ENCODE measurements around the gene CEP170.
"Not testable (repeated sequence)": the region's sequence is repeated elsewhere in the genome, so short reads cannot be mapped to it uniquely, and the experiment has no call there.

Gene CEP170

DNA sequence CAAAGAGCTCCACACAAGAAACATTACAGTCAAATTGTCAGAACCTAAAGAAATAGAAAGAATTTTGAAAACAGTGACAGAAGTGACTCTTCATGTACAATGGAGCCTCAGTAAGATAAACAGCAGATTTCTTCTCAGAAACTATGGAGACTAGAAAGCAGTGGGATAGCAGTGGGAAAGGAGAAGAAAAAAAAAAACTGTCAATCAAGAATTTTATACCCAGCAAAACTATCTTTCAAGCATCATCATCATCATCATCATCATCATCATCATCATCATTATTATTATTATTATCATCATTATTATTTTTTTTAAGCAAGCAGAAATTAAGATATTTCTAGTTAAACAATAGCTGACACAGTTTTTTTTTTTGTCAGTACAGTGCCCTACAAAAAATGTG is 24.2 kb downstream of the CEP170 start:
- no peak for FAIRE-seq

DNA sequence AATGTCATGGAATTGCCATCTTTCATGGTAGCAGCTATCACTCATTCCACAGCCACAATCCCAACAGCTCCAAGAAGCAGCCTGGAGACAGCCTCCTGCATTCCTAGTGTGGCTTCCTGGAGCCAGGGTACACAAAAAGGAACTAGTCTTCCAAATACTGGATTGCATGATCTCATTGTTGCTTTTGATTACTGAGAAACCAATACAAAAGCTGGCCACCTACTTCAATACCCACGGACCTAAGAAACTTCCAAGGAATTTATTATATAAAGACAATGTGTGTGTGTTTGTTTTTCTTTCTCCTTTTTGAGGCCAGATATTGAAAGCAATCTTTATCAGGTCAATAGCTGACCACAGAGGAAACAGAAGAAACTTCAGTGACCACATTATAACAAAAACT is 25.6 kb downstream of the CEP170 start:
- FAIRE-seq, result no peak

DNA sequence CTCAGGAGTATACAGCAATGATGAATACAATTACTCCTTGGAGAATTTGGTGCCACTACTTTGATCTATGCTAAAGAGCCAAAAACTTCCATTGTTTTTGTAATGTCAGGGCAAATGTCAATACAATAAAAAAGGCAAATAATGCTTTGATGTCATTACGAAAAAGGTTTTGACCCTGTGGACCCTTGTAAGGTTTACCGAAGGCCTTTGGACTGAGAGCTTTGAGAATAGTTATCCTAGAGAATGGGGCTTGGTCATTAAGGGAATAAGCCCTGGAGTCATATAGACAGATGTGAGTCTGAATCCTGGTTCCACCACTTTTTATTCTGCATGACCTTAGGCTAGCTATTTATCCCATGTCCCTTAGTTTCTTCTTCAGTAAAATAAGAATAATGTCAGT is 27.5 kb downstream of the CEP170 start:
- FAIRE-seq, result no peak

DNA sequence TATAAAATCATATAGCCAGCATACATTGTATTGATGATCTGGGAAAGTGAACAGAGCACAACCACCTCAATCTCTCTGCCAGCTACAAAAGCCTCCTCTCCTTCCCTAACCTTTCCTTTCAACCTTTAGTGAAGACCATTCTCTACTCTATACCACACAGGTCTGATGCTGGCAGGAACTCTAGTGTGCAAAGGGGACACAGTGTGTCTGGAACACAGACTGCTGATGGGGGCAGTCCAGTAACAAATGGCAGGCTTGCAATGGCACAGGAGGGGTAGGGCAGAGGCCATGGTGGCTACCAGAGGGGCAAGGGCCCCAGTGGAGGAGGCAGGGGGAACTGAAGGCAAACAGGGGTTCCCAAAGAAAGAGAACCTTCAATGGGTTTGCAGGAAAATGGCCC is 37.0 kb downstream of the CEP170 start:
- FAIRE-seq, result no peak

DNA sequence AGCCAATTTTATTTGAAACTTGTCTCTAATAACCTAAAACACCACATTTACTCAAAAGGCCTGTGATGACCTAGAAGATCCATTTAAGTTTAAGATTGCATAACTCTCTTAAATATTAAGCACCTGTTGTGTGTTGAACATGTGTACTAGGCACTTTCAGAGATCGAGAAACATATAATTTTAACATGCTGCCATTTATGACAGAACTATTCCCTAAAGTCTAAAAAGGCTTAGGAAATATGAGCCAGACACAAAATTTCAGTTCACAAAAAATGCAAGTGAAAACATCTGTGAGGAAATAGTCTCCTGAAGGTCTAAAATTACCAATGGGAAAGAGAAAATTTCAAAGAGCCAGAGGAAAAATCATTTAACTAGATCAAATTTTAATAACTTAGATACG is 37.7 kb downstream of the CEP170 start:
- no peak for FAIRE-seq

DNA sequence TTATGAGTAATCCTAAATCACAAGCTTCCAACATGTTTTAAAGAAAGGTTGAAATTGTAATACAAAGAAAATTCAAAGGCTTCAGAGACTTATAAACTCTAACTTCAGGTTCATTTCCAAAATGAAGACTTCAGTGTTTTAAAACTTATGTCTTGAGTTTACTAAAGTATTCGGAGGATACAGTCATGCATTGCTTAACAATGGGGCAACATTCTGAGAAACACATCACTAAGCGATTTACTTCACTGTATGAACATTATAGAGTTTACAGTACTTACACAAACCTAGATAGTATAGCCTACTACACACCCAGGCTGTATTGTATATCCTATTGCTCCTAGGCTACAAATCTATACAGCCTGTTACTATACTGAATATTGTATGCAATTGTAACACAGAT is 38.3 kb downstream of the CEP170 start:
- no peak for FAIRE-seq

DNA sequence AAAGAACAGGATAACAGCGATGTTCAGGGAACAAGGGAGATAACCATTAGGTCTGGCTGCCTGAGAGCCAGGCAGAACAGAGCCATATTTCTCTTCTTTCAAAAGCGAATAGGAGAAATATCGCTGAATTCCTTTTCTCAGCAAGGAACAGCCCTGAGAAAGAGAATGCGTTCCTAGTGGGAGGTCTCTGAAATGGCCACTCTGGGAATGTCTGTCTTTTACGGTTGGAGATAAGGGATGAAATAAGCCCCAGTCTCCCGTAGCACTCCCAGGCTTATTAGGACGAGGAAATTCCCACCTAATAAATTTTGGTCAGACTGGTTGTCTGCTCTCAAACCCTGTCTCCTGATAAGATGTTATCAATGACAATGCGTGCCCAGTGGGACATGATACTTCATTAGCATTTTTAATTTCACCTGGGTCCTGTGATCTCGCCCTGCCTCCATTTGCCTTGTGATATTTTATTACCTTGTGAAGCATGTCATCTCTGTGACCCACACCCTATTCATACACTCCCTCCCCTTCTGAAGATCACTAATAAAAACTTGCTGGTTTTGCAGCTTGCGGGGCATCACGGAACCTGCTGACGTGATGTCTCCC is 39.7 kb downstream of the CEP170 start:
- FAIRE-seq, result not testable (repeated sequence)

DNA sequence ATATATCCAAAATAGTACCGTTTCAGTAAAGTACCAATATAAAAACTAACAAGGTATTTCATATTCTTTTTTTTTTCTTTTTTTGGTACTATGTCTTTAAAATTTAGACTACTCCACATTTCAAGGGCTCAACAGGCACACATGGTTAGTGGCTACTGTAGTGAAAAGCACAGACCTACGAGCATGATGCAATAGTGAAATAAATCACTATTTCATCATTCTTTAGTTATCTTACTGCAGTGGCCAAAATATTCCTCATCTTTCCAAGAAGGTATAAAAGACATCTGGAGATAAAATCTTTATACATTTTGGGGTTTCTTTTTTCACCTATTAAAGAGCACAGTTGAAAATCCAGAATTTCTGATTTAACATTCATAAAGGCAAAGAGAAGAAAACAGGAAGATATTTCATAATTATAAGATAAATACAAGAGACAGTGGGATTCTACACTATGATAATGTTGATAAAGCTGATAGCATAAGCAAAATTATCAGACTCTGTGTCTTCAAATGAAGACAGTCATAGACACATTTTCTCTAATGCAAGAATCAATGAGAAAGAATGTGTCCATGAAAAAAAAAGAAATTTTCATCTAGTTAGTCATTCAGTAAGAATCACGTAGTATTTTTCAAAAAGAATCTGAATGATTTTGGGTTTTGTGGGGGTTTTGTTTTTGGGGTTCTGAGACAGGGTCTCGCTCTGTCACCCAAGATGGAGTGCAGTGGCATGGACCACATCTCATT is 41.9 kb downstream of the CEP170 start:
- no peak for FAIRE-seq

DNA sequence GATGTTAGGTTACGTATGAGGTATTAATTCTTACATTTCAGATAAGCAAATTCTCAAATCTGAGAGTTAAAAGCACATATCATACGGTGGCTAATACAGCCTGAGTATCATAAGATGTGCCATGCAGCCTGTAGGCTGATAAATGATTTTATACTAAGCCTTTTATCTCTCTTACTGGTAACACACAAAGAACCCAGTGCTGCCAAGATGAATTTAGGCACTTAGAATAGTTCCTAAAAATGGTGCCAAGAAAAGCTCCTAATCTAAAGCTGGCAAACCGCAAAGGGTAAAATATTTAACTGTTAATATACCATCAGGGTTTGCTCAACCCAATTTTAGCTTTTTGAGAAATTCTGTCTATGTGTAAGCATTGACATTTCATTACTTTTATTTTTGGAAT is 43.1 kb downstream of the CEP170 start:
- FAIRE-seq, result not testable (repeated sequence)

DNA sequence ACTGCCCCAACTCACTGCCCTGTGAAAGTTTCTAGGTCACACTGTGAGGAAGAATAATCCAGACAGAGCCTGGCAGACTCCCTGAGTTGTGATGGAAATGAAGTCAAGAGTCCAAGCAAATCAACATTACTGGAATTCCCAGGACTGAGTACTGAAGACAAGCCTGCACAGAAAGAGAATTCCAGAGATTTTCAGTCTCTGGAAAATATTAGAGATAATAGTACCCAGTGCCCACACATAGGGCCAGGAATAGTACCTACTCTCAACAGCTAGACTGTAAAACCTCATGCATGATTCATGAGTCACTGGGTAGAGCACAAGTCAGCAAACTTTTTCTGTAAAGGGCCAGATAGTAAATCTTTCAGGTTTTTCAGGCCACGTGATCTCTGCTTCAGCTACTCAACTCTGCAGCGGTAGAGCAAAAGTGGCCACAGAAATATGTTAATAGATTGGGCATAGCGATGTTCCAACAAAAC is 50.0 kb downstream of the CEP170 start:
- FAIRE-seq, result not testable (repeated sequence)

DNA sequence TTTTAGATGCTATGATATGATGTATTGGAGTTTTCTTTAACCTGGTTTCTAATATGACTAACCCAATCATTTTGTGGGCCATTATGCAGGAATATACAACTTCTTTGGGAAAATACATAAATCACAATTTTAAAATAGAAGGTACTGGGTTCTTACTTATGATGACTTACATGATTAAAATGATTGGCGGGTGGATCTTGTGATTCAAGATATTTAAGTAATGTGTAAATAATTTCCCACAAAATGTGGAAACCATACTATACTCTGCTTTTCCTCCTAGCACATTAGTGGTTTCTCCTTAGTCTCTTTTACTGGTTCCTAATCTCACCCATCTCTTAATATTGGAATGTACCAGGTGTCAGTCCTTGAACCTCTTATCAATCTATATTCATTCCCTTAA is 50.7 kb downstream of the CEP170 start:
- FAIRE-seq, result peak; percentile 18

DNA sequence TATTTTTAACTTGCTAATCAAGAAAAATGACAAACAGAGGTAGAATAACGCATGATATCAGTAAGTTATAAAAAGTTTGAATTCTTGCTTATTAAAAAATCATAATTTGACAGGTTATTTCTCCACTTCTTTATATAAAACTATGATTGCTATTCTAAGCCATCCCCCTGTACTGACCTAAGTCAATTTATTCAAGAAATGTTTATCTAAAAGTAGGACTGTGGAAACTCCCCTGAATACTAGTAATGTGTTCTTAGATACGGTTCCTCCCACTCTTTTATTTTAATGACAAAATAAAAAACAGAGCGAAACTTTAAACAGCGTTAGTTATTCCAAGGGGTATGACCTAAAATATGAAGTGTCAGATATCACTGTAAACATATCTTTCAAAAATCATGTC is 51.9 kb downstream of the CEP170 start:
- FAIRE-seq, result peak; percentile 43

DNA sequence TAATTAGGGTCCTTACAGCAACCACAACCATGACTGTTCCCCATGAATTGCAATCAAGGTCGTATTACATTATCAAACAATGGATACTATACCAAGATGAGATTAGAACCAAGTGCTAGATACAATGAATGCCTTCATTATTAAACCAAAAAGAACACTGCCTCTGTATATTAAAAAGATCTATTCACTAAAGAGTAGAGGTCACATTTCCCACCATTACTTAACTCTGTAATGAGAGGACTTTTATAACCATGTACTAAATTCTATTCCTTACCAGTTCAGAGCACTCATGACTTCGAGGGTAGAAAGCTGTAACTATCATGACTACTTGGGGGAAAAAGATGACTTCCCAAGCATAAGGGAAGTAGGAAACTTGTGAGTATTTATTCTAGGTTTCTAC is 53.8 kb downstream of the CEP170 start:
- not testable (repeated sequence) for FAIRE-seq

DNA sequence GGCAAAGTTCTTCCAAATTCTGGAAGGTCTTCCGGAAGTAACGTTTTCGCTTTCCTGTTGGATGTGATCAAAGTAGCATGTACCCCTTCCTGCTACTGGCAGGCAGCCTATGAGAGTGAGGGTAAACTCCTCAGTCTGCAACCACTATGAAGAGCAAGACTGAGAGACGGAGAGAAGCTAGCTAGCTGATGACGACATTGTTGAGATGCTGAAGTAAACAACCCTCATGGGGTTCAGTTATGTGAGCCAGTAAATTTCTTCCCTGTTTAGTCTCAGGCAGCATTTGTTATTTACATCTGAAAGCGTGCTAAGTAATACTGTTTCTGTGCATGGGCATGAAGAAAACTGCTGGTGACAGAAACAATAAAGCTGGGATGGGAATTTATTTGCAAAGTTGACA is 57.6 kb downstream of the CEP170 start:
- not testable (repeated sequence) for FAIRE-seq

DNA sequence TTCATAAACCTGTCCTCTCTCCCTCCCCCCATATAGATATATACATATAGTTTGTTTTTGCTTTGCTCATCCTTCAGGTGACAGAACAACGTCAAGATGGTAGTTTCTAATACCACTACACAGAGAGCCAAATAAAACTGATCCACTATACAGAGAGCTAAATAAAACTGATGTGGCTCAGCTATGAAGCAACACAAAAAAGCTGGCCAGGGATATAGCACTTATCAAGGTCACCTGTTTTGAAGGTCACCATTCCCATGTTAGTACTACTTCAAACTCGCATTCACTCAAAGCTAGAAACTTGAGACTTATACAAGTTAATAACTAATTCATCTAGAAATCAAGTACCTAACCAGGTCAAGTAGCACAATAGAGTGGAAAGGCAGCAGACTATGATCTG is 61.8 kb downstream of the CEP170 start:
- FAIRE-seq, result not testable (repeated sequence)

DNA sequence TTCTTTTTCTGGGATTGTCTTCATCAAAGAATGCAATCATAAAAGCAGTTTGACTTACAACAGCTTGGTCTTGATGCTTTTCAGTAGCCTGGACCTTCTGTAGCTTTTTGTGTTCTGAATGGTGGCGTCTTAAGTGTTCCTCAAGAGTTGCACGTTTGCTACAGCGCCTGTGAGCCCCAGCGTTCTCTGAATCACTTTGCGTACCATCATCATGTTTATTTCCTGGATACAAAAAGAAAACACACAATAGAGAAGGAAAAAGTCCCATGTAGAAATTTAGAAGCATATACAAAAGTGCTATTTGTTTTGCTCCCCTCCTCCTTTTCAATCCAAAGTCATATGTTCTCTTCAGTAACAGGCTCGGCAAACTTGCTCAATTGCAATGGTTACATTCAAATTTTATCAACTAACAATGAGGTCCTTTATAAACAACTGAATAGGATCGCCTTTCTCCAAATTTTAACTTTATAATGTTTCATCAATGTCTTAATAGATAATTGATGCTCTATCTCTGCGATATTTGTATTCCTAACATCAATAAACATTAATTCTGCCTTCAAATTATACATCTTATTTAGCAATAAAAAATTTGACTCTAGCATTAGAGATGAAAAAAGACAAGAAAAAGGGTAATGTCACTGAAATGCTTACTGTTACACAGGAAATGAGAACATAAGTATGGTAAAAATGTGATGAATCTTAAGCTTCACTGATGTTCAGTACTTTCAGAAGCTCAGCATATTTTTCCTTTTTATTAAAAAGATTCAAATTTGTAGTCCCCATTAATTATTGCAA is 68.7 kb downstream of the CEP170 start:
- not testable (repeated sequence) for FAIRE-seq

DNA sequence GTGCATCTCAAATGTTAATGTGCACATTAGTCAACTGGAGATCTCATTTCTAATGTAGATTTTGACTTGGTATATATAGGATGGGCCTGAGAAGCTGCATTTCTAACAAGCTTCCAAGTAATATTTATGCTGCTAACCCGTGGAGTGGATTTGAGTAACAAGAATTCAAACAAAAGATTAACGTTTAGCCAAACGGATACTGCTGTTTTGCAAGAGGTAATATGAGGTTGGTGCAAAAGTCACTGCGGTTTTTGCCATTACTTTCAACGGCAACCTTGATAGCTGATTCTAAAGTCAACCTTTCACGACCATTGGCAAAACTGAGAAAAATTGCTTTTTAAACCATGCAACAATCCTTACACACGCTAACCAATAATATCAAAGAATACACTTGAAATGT is 70.3 kb downstream of the CEP170 start:
- not testable (repeated sequence) for FAIRE-seq

DNA sequence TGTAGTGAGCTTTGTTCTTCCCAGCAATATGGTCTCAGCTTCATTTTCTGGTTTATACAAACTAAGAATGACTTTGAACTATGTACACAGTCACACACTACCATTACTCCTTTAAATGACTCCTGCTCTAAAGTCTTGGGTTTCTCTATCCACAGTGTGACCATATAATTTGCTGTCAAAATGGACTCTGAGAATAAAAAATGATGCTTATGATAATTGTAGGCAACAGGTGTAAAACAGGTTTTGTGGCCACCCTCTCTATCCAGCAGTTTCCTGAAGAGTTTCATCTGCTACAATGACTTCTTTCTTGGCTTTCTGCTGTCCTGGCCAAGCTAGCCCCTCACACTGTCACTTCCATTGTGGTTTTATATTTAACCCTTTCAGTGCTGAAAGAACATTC is 71.4 kb downstream of the CEP170 start:
- FAIRE-seq, result not testable (repeated sequence)

DNA sequence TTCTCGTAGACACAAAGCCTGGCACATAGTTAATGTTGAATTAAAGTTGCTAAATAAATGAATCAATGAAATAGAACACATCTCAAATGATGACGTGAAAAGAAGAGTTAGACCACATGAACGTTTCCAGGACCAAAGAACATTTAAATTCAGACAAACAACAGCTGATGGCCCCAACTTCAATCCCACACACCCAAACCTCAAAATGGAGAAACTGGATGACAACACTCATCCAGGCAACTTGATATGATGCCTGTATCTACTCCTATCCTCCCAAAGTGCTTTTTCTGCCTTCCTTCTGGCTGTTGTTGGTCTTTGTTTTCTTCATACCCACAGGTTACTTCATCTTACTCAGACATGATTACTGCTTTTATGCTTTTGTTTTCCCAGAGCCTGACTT is 71.9 kb downstream of the CEP170 start:
- FAIRE-seq, result not testable (repeated sequence)

DNA sequence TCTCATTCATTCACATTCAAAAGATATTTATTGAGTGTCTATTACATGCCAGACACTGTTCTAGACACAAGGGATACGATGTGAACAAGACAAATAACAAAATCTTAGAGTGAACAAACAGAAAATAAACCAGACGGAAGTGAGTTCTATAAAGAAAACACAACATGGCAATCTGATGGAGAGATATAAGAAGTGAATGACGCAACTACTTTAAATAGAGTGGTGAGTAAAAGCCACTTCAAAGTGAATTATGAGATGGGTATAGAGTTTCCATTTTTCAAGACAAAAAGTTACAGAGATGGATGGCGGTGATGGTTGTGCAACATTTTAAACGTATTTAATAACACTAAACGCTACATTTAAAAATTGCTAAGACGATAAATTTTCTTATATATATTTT is 75.4 kb downstream of the CEP170 start:
- FAIRE-seq, result no peak

DNA sequence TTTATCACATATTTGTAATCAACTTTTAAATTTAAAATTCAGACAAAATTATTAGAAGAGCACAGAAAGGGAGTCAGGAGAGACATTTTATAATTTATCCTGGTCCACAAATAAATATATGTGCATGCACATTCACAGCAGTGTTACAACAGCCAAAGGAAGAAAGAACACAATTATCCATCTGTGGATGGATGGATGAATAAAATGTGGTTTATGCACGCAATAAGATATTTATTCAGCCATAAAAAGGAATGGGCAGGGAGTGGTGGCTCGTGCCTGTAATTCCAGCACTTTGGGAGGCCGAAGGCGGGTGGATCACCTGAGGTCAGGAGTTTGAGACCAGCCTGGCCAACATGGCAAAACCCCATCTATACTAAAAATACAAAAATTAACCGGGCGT is 77.3 kb downstream of the CEP170 start:
- not testable (repeated sequence) for FAIRE-seq

DNA sequence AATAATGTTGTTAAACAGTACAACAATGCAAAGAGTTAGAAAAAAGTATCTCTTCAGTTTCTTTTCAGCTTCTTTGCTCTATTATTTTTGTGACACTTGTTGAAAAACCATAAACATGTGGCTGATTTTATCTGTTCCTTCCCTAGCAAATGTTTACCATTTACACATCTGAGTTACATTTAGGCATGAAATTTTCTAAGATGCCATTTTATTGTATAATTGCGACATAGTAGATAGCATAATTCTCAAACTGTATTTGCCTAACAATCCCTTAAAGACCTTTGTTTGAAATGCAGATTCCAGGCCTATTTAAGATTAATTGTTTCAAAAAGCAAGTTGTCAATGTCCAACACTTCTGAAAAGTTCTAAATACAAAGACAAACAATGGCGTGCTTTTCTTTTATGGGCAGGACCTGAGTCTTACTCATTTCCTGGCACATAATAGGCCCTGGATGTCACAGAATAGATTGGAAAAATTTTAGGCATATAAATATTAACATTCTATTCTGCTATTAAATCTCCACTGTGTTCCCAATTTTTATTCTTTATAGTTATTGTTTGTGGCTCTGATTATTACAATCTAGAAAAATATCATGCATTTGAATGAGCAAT is 81.2 kb downstream of the CEP170 start:
- FAIRE-seq, result peak; percentile 57

DNA sequence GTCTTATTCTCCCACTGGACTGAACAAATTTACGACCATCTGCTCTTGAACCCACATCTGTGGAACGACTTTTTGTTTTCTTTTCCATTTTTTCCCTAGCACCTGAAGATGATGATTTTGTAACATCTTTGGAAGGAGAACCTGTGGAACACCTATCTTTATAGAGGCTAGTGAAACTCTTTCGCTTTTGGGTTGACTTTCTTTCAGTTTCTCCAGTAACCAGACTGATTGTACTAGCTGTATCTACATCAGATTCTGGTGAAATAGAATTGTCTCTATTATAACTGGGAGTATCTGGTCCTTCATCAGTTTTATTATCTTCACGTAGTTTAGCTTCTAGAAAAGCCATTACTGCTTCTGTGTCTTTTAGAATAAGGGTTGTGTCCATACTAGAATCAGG is 90.2 kb downstream of the CEP170 start:
- FAIRE-seq, result peak; percentile 36

Measured in colon (tissue), 2 donors.